Umbilical cord (tissue), 2 donors: ENCODE measurements around the gene GLDC. TPM values are rescaled to one million over a fixed set of nuclear protein-coding genes. Genes with fewer than 3 reads are reported as not detected.
"Not testable (repeated sequence)": the region's sequence is repeated elsewhere in the genome, so short reads cannot be mapped to it uniquely, and the experiment has no call there.

Experiments used
- DNase-seq: peaks from one replicate; pipeline ENCODE4 v3.0.0-alpha.2; 2015; ENCODE audit warnings: low spot score
- total RNA-seq: library from RNA; depleted of rRNA; stranded (reverse); fragments of >200 nt; gene quantifications from one replicate; pipeline ENCODE4 v1.2.3, GENCODE V29; 2014; ENCODE audit warnings: low replicate concordance; ENCODE audit not compliant: insufficient read depth

The GLDC gene
- total RNA-seq, 1 donor from 2014 or later: 3.4 TPM

DNA sequence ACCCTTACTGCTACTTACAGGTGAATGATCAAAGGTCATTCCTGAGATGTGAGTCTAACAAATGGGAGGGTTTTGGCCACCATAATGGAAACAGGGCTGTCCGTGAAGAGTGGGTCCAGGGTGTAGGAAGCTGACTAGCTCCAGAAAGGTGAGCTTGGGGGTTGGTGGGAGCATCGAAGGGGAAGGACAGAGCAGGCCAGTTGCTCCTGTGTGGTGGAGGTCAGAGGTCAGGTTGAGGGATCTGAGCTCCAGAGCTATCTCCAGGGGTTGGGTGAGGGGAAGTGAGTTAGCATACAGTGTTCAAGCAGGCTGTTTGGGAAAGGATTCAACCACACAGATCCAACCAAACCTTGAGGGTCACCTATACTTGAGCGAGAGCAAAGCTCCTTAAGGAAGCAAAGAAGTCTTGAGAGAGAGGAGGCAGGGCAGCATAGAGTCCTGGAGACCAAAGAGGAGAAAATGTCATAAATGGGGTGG, 18.7 kb upstream of the GLDC start:
- no peak for DNase-seq

DNA sequence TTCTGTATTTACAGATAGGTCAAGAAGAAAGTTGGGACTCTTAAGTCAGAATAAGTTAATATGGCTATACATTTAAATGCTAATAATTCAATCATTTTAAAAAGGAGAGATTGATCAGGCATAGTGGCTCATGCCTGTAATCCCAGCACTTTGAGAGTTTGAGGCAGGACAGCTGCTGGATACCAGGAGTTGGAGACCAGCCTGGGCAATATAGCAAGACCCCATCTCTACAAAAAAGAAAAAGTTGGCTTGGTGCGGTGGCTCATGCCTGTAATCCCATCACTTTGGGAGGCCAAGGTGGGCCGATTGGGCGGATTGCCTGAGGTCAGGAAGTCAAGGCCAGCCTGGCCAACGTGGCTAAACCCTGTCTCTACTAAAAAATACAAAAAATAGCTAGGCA, 15.0 kb upstream of the GLDC start:
- DNase-seq: no peak

DNA sequence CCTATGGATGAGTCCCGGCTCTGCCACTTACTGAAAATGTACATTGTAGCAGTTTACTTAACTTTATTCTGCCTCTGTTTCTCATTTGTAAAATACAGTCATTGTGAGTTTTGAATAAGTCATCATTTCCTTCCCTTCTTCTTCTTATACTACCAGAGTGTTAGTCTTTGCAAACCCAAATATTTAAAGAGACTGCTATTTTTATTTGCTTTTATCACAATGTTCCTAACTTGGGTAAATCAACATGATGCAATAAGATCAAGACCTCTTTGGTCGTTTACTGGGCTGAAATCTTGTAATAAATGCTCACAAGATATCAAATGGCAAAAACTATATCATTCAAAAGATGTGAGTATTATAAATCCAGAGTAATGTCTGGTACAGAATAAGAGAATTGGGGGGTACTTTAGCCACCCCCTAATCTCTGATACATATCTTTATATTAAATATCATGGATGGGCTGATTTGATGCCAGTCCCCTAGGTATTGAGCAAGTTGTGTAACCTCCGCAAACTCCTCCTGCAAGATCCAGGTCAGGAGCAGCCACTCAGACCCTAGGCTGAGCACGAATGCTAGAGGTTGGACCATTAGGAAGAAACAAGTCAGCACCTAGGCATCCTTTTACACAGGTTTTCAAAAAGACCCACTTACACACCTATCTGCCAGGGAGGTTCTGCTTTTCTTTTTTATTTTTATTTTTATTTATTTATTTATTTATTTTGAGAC, 13.3 kb upstream of the GLDC start:
- no peak for DNase-seq

DNA sequence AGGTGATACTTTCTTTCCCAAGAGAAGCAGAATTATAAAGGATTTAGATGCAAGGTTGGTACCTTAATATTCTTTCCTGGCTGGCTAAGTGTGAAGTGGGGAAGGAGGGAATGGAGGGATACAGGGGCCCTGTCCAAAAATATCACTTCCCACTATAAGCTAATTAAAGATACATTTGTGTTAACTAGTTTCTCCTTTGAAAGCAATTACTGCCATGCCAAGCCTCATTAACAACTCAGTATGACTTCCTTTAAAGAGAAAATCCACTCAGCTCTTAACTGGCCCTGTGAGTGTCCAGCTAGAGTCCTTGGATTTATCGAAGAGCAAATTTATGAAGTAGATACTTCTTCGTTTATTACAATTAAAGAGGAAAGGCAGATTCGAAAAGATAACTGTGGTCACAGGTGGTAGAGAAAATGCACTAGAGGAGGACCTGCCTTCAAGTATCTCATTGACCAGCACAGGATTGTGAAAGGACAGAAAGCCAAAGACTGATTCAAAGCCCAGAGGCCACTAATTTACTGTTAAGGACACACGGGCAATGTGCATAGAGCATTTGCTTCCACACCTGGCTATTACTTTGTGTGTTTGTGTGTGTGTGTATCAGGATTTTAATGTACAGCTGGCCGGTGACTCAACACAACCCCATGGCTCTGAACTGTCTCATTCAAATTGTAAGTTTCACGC, 11.2 kb upstream of the GLDC start:
- no peak for DNase-seq

GRCh38 chr9:6655036-6655435, 9.5 kb upstream of the GLDC start:
- DNase-seq: no peak

- DNase-seq: no peak
Observed at GRCh38 chr9:6646293-6646636, 736 bp upstream of the GLDC start.

GRCh38 chr9:6645105-6645354, 499 bp downstream of the GLDC start:
- not testable (repeated sequence) for DNase-seq

GRCh38 chr9:6644346-6645104, 1.0 kb downstream of the GLDC start:
- DNase-seq: no peak

DNA sequence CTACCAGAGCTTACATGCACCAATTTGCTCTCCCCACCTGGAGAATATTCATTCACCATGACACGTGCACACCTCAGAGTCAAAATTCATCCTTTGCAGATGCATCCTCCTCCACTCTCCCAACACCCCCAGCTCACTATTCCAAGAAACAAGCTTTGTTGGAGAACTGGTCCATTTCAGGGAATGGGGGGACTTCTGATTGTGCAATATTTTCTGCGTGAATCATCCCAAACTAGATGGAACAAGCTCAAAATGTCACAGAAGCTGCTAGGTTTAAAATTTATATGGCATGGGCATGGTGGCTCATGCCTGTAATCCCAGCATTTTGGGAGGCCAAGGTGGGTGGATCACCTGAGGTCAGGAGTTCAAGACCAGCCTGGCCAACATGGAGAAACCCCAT, 3.6 kb downstream of the GLDC start:
- DNase-seq: no peak

DNA sequence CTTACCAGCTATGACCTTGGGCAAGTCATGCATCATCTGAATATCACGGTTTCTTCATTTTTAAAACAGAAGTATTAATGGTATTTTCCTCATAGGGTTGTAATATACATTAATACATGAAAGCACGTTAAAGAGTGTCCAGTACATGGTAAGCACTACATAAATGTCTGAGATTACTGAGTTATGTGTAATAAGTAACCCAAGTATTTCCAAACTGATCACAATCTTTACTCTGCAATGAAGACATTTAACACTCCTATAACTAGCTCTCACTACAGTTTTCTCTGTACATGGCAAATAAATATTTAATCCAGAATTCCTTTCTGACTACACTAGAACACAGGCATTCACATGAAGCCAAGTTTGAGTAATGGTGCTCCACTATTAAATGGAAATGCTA, 4.0 kb downstream of the GLDC start:
- DNase-seq: no peak

DNA sequence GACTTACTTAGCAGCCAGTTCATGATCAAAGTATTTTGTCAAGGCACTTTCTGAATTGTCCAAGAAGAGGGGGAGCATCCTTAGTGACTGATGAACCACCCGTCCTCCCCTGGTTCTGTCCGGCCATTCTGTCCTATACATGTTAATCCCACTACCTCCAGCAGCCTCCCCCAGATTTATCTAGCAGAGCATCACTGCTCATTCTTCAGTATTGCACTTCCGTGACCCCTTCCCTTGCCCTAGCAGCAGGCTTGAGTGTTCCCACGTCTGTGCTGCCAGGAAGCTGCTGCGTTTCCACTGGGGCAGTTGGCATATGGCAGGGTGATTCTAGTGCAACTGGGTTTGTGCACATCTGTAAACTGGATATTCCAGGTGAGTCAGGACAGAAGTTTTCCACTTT, 4.5 kb downstream of the GLDC start:
- DNase-seq: no peak

- DNase-seq: no peak
Observed at GRCh38 chr9:6640268-6641051, 5.1 kb downstream of the GLDC start.

DNA sequence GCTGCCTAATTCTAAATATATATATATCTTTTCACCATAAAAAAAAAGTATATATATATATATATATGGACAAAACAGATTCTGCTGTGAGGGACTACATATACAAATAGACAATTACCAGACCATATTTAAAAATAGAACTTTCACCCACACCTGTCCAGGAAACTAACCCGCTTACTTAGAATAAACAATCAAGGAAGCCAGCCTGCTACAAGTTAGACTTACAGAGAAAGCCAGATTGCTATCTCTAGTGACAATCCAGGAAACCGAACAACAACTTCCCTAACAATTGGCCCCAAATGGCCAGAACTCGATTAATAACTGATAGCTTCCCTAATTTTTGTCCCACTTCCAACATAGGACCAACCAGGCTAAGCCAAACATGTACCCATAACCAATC, 5.9 kb downstream of the GLDC start:
- DNase-seq: no peak

DNA sequence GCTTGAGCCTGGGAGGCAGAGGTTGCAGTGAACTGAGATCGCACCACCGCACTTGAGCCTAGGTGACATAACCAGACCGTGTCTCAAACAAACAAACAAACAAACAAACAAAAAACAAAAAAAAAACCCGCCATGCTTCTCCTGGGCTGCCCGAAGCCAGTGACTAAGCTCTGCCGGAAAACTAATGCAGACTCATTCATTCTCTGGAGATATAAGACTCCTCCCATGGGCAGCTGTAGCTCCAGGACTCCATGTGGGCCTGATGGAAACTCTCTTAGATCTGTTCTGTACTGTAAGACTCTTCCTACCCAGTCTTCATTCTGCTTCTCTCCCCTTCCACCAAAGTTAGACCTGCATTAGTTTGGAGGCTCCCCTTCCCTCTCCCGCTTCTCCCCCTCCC, 11.1 kb downstream of the GLDC start:
- DNase-seq: no peak

DNA sequence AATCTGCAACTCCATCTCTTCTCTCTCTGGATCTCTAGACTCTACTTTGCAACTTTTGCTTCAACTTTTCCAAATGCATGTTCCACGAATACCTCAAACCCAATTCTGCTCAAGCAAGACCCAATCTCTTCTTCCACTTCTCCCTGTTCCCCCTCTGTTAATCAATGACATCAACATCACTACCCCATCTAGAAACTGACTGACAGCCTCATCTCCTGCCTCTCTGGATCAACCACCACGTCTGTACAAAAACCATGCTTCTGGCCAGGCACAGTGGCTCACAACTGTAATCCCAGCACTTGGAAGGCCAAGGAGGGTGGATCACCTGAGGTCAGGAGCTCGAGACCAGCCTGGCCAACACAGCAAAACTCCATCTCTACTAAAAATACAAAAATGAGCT, 12.2 kb downstream of the GLDC start:
- no peak for DNase-seq

DNA sequence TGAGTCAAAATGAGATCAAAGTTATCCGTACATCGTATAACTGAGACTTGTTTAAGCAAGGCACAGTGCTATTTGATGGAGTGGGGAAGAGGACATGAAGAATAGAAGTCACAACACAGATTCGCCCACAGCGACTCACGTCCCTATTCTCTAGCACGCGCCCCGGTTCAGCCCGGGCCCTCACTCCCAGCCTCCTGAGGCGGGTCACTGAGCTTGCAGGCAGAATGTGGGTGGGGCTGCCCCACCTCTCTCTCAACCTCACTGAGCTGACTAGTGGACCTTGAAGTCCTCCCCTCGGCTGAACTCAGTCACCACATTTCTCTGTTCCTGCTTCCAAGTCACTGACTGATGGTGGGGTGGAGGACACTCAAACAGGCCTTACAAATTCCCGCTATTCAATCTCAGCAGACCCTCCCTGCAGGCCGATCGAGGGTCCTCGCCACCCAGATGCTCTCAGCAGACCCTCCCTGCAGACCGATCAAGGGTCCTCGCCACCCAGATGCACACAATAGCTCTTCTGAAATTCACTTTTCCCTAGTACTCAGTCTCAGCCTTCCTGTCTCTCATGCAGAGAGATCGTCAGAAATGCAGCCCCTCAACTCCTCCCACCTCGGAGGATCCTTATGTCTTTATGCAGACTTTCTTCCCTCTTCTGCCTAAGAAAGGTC, 12.9 kb downstream of the GLDC start:
- DNase-seq: no peak

DNA sequence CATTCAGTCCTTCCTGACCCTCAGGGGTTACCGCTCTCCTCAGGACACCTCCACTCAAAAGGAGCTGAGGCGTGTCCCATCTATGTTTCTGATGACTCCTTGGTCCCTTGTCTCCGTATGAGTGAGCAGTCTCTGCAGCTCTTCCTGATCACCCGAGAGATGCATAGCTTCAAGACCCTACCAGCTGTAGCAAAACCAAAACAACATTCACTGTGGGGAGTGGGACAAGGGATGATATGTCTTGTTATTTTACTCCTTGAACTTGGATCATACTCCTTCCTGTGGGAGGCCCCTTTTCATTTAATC, 14.4 kb downstream of the GLDC start:
- DNase-seq: no peak

GRCh38 chr9:6630502-6631206, 14.9 kb downstream of the GLDC start:
- DNase-seq: no peak

DNA sequence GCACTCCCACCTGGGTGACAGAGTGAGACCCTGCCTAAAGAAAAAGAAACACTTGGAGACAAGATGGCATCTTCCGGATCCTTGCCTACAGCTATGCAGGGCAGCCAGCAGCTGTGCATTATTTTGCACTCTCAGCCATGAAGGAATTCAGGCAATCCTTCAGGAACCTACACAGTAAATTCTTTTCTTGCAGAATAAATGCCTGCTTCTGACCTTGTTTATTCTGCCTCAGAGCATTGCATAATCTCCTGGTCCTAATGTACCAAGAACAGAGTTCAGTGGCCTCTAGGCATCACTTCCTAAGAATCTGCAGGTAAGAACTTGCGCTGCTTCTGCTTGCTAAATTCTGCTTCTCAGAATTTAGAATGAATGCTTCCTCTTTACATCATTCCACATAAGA, 16.8 kb downstream of the GLDC start:
- DNase-seq: no peak

- DNase-seq: no peak
Observed at GRCh38 chr9:6625363-6625762, 20.2 kb downstream of the GLDC start.

DNA sequence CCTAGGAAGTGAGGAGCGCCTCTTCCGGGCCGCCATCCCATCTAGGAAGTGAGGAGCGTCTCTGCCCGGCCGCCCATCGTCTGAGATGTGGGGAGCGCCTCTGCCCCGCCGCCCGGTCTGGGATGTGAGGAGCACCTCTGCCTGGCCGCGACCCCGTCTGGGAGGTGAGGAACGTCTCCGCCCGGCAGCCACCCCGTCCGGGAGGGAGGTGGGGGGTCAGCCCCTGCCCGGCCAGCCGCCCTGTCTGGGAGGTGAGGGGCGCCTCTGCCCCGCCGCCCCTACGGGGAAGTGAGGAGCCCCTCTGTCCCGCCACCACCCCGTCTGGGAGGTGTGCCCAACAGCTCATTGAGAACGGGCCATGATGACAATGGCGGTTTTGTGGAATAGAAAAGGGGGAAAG, 22.7 kb downstream of the GLDC start:
- not testable (repeated sequence) for DNase-seq
